ENCODE measurements around the gene DNAAF9. TPM values are rescaled to one million over a fixed set of nuclear protein-coding genes. Genes with fewer than 3 reads are reported as not detected.

The DNAAF9 gene
- total RNA-seq, 1 donor from 2014 or later = 2.0 TPM

DNA sequence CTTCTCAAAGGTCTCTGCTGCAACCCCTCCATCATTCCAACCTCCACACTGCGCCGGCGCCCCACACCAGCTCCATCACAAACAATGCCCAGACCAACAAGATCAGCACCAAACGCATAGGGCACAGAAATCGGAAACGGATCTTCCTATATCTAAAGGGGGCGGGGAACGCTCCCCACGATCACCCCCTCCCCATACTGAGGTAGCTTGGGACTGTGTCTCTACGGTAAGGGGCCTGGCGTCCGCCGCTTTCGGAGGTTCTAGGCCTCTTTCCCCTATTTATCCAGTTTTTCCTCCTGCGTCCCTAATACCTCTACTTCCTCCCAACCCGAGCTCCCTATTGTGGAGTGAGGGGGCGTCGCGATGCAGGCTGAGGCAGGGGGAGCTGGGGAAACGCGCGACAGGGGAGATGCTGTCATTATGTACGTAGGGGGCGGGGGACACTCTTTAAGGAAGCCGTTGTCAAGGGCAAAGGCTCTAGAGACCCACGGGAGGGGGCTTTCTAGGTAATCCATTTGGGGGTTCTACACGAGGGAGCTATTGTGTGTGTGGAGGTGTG lies 909 bp downstream of the DNAAF9 start:
- H3K4me1 Mint-ChIP-seq (ENCODE audit: low read depth) = peaks cover 33% of the 10 kb centered on the region
- H3K27ac Mint-ChIP-seq = peak overlapping the region; percentile 78
- H3K36me3 Mint-ChIP-seq (ENCODE audit: low read depth) = no peaks in the 10 kb centered on the region
- H3K4me3 Mint-ChIP-seq (ENCODE audit: low read depth) = peak overlapping the region; percentile 54
- no peak for DNase-seq (ENCODE audit: low spot score)
- H3K9me3 Mint-ChIP-seq = no peaks in the 10 kb centered on the region
- intact Hi-C loops (cut with micrococcal nuclease) = loop anchor here (5.0 kb wide), 1 partner anchor 361 kb away; the partner anchor contains the start of gene ADISSP
- peaks cover 11% of the 10 kb centered on the region for H3K27me3 Mint-ChIP-seq (ENCODE audit: low read depth)

- H3K4me1 Mint-ChIP-seq (ENCODE audit: low read depth) = peaks cover 33% of the 10 kb centered on the region
- peak overlapping the region; percentile 54 for H3K4me3 Mint-ChIP-seq (ENCODE audit: low read depth)
- no peak overlapping the region for H3K27ac Mint-ChIP-seq
- H3K9me3 Mint-ChIP-seq = no peaks in the 10 kb centered on the region
- no peak for DNase-seq (ENCODE audit: low spot score)
- intact Hi-C loops (cut with micrococcal nuclease) = loop anchor here (5.0 kb wide), 1 partner anchor 361 kb away; the partner anchor contains the start of gene ADISSP
- H3K27me3 Mint-ChIP-seq (ENCODE audit: low read depth) = peaks cover 11% of the 10 kb centered on the region
- no peaks in the 10 kb centered on the region for H3K36me3 Mint-ChIP-seq (ENCODE audit: low read depth)
These were observed 1.6 kb downstream of the DNAAF9 start for GRCh38 chr20:3405696-3406358.

DNA sequence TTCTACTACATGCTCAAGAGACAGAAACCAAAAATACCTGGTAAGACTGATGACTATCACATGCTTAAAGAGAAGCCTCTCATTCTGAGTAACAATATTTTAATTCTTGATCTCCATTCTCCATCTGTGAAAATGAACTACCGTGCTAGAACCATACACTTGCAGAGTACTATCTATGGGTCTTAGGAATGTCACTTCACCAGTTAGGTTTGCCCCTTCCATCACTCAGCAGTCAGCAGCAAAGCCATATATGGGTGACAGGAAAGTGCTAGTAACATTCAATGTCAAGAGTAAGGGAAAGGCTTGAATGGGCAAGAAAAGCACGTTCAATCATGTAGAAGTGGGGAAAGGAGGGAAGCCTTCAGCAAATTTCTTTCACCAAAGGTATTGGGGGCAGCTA lies 2.3 kb downstream of the DNAAF9 start:
- H3K4me3 Mint-ChIP-seq (ENCODE audit: low read depth) = peak overlapping the region; percentile 2
- no peaks in the 10 kb centered on the region for H3K9me3 Mint-ChIP-seq
- intact Hi-C loops (cut with micrococcal nuclease) = loop anchor here (5.0 kb wide), 1 partner anchor 362 kb away; the partner anchor contains the start of gene ADISSP

GRCh38 chr20:3404402-3404801 lies 3.1 kb downstream of the DNAAF9 start:
- Mint-ChIP-seq H3K4me1 (ENCODE audit: low read depth) (peaks cover 35% of the 10 kb centered on the region), H3K36me3 (ENCODE audit: low read depth) (no peaks in the 10 kb centered on the region), H3K27me3 (ENCODE audit: low read depth) (peaks cover 9% of the 10 kb centered on the region), H3K27ac (no peak overlapping the region), H3K9me3 (no peaks in the 10 kb centered on the region), H3K4me3 (ENCODE audit: low read depth) (no peak overlapping the region)
- DNase-seq (ENCODE audit: low spot score) = no peak
- intact Hi-C loops (cut with micrococcal nuclease) = no loop called here

More for the DNA sequence above, 2.3 kb downstream of the DNAAF9 start:
- DNase-seq (ENCODE audit: low spot score) = no peak
- Mint-ChIP-seq H3K36me3 (ENCODE audit: low read depth) (no peaks in the 10 kb centered on the region), H3K27ac (no peak overlapping the region), H3K4me1 (ENCODE audit: low read depth) (peaks cover 33% of the 10 kb centered on the region), H3K27me3 (ENCODE audit: low read depth) (peaks cover 9% of the 10 kb centered on the region)

DNA sequence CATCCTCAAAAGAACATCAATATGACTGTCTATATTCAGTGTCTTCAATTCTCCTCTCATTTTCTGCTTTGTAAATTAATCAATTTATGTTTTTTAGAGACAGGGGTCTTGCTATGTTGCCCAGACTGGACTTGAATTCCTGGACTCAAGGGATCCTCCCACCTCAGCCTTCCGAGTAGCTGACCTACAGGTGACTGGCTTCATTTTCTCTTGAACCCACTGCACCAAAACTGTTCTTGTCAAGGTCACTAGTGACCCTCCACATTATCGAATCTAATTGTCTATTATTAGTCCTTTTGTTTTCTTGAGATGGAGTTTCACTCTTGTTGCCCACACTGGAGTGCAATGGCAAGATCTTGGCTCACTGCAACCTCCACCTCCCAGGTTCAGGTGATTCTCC lies 3.7 kb downstream of the DNAAF9 start:
- Mint-ChIP-seq H3K4me1 (ENCODE audit: low read depth) (peaks cover 35% of the 10 kb centered on the region), H3K36me3 (ENCODE audit: low read depth) (no peaks in the 10 kb centered on the region), H3K4me3 (ENCODE audit: low read depth) (no peak overlapping the region), H3K27ac (no peak overlapping the region), H3K9me3 (no peaks in the 10 kb centered on the region), H3K27me3 (ENCODE audit: low read depth) (peaks cover 9% of the 10 kb centered on the region)
- no peak for DNase-seq (ENCODE audit: low spot score)
- intact Hi-C loops (cut with micrococcal nuclease) = no loop called here

DNA sequence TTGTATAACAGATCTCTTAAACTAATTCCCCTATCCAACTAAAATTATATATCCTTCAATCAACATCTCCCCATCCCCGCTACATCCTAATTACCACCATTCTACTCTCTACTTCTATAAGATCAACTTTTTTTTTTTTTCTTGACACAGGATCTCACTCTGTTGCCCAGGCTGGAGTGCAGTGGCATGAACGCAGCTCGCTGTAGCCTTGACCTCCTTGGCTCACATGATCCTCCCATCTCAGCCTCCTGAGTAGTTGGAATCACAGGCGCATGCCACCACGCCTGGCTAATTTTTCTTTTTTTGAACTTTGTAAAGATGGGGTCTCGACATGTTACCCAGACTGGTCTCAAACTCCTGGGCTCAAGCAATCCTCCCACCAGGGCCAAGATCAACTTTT lies 5.0 kb downstream of the DNAAF9 start:
- Mint-ChIP-seq H3K4me3 (ENCODE audit: low read depth) (no peak overlapping the region), H3K4me1 (ENCODE audit: low read depth) (peaks cover 27% of the 10 kb centered on the region), H3K9me3 (no peaks in the 10 kb centered on the region), H3K27me3 (ENCODE audit: low read depth) (peaks cover 9% of the 10 kb centered on the region), H3K36me3 (ENCODE audit: low read depth) (no peaks in the 10 kb centered on the region), H3K27ac (no peak overlapping the region)
- no peak for DNase-seq (ENCODE audit: low spot score)
- intact Hi-C loops (cut with micrococcal nuclease) = no loop called here

- Mint-ChIP-seq H3K4me1 (ENCODE audit: low read depth) (peaks cover 11% of the 10 kb centered on the region), H3K9me3 (peaks cover 10% of the 10 kb centered on the region), H3K27me3 (ENCODE audit: low read depth) (peaks cover 7% of the 10 kb centered on the region), H3K27ac (no peak overlapping the region), H3K36me3 (ENCODE audit: low read depth) (no peaks in the 10 kb centered on the region), H3K4me3 (ENCODE audit: low read depth) (no peak overlapping the region)
- intact Hi-C loops (cut with micrococcal nuclease) = no loop called here
- DNase-seq (ENCODE audit: low spot score) = no peak
These were observed 7.0 kb downstream of the DNAAF9 start for GRCh38 chr20:3400260-3401155.

GRCh38 chr20:3398681-3399252 lies 8.7 kb downstream of the DNAAF9 start:
- H3K36me3 Mint-ChIP-seq (ENCODE audit: low read depth) = no peaks in the 10 kb centered on the region
- H3K27me3 Mint-ChIP-seq (ENCODE audit: low read depth) = peaks cover 9% of the 10 kb centered on the region
- no peak overlapping the region for H3K4me3 Mint-ChIP-seq (ENCODE audit: low read depth)
- H3K27ac Mint-ChIP-seq = no peak overlapping the region
- H3K9me3 Mint-ChIP-seq = peaks cover 10% of the 10 kb centered on the region
- peaks cover 2% of the 10 kb centered on the region for H3K4me1 Mint-ChIP-seq (ENCODE audit: low read depth)
- intact Hi-C loops (cut with micrococcal nuclease) = no loop called here
- DNase-seq (ENCODE audit: low spot score) = no peak

- Mint-ChIP-seq H3K4me3 (ENCODE audit: low read depth) (no peak overlapping the region), H3K36me3 (ENCODE audit: low read depth) (no peaks in the 10 kb centered on the region), H3K4me1 (ENCODE audit: low read depth) (peaks cover 2% of the 10 kb centered on the region), H3K9me3 (peaks cover 10% of the 10 kb centered on the region), H3K27me3 (ENCODE audit: low read depth) (peaks cover 5% of the 10 kb centered on the region), H3K27ac (no peak overlapping the region)
- intact Hi-C loops (cut with micrococcal nuclease) = no loop called here
- DNase-seq (ENCODE audit: low spot score) = no peak
These were observed 11.0 kb downstream of the DNAAF9 start for GRCh38 chr20:3396492-3396891.

DNA sequence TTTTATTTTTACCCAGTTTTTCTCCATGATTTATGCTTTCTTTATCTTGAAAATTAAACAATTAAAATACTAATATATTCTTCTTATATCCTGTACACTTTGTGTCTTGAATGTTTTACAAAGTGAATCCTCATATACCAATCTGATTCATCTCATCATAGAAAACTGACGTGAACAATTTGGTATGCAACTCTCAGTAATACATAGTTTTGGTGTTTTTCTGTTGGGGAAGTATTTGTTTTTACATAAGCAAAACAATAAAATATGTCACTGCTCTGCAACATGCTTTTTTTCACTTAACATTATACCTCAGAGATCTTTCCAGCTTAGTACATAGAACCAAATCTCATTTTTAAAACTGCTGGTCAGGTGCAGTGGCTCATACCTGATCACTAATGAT lies 14.7 kb downstream of the DNAAF9 start:
- intact Hi-C loops (cut with micrococcal nuclease) = no loop called here
- H3K27me3 Mint-ChIP-seq (ENCODE audit: low read depth) = peaks cover 6% of the 10 kb centered on the region
- no peak for DNase-seq (ENCODE audit: low spot score)
- H3K27ac Mint-ChIP-seq = no peak overlapping the region
- H3K4me1 Mint-ChIP-seq (ENCODE audit: low read depth) = no peaks in the 10 kb centered on the region
- no peak overlapping the region for H3K4me3 Mint-ChIP-seq (ENCODE audit: low read depth)
- H3K9me3 Mint-ChIP-seq = peaks cover 10% of the 10 kb centered on the region
- no peaks in the 10 kb centered on the region for H3K36me3 Mint-ChIP-seq (ENCODE audit: low read depth)

DNA sequence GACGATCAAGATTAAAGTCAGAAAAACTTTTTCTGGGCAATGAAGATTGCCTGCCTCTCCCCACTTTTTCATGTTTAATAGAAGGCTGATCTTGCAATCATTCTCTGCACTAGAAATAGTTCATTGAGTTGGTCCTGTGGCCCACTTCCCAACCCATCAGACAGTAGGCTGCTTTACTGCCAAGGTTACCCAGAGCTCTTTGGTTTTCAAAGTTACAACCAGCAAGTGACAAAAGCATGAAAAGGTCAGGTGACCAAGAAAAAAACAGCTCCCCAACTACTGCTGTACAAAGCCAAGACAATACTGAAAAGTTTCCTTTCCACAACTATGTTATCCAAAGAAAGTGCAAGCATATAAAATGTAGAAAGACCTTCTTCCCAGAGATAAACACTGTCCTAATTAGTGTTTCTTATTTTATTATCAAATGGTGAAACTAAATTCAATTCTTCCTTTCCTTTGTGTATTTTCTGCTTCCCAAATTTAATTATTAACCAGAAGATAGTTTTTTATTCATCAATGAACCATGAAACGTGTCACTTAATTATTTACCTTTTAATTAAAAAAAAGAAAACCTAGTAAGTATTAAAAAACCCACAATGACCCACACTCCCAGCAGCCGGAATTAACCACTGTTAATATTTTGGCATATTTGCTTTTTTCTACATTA lies 16.6 kb downstream of the DNAAF9 start:
- peaks cover 7% of the 10 kb centered on the region for H3K36me3 Mint-ChIP-seq (ENCODE audit: low read depth)
- no peaks in the 10 kb centered on the region for H3K4me1 Mint-ChIP-seq (ENCODE audit: low read depth)
- no peak for DNase-seq (ENCODE audit: low spot score)
- H3K9me3 Mint-ChIP-seq = peaks cover 16% of the 10 kb centered on the region
- peaks cover 3% of the 10 kb centered on the region for H3K27me3 Mint-ChIP-seq (ENCODE audit: low read depth)
- no peak overlapping the region for H3K27ac Mint-ChIP-seq
- intact Hi-C loops (cut with micrococcal nuclease) = no loop called here
- H3K4me3 Mint-ChIP-seq (ENCODE audit: low read depth) = no peak overlapping the region

DNA sequence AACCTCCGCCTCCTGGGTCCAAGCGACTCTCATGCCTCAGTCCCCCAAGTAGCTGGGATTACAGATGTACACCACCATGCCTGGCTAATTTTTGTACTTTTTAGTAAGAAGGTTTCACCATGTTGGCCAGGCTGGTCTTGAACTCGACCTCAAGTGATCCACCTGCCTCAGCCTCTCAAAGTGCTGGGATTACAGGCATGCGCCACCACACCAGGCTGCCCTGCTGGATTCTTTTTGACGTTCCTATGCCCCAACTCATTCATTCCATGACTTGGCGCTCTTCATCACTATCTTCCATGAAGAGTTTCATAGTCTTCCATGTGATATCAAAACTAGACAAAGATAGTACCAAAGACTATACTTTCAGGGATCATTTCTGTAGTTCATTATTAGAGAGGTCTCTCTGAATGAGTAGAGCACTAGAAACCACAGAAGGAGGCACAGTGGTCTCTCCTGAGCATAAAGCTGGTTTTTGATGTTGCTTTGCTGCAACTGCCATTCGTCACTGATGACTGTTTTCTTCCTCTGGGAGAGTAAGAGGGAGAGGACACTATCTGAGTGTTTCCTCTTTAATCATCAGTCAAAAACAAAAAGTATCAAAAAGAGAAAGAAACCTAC lies 23.5 kb downstream of the DNAAF9 start:
- Mint-ChIP-seq H3K27ac (peak overlapping the region; percentile 66), H3K36me3 (ENCODE audit: low read depth) (peaks cover 13% of the 10 kb centered on the region), H3K9me3 (peaks cover 25% of the 10 kb centered on the region), H3K4me1 (ENCODE audit: low read depth) (peaks cover 12% of the 10 kb centered on the region), H3K27me3 (ENCODE audit: low read depth) (peaks cover 1% of the 10 kb centered on the region), H3K4me3 (ENCODE audit: low read depth) (no peak overlapping the region)
- no peak for DNase-seq (ENCODE audit: low spot score)
- intact Hi-C loops (cut with micrococcal nuclease) = loop anchor here (1.0 kb wide), 2 partner anchors 24 to 36 kb away; no protein-coding TSS in a partner anchor
